ENCODE data around the gene ZNF343.
"Not testable (repeated sequence)": the region's sequence is repeated elsewhere in the genome, so short reads cannot be mapped to it uniquely, and the experiment has no call there.

Gene ZNF343

GRCh38 chr20:2535711-2536559 is 27.2 kb upstream of the ZNF343 start:
- Histone ChIP-seq H3K27me3 (replicated peaks) (peaks cover 2% of the 10 kb centered on the region), H3K27ac (no peak overlapping the region), H3K4me3 (ENCODE audit: low read depth, low read length) (no peak overlapping the region), H3K36me3 (replicated peaks) (no peaks in the 10 kb centered on the region)
- TF ChIP-seq, protein P1, sequence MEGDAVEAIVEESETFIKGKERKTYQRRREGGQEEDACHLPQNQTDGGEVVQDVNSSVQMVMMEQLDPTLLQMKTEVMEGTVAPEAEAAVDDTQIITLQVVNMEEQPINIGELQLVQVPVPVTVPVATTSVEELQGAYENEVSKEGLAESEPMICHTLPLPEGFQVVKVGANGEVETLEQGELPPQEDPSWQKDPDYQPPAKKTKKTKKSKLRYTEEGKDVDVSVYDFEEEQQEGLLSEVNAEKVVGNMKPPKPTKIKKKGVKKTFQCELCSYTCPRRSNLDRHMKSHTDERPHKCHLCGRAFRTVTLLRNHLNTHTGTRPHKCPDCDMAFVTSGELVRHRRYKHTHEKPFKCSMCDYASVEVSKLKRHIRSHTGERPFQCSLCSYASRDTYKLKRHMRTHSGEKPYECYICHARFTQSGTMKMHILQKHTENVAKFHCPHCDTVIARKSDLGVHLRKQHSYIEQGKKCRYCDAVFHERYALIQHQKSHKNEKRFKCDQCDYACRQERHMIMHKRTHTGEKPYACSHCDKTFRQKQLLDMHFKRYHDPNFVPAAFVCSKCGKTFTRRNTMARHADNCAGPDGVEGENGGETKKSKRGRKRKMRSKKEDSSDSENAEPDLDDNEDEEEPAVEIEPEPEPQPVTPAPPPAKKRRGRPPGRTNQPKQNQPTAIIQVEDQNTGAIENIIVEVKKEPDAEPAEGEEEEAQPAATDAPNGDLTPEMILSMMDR (IDR thresholded peaks at IDR 0.05; ENCODE audit: low read depth, low read length, missing control alignments) = no peak
- DNase-seq = no peak
- in situ Hi-C loops (cut with HindIII; ENCODE audit: low pct_ligation_motif_present, low sequenced_read_pairs) = no loop called here

- in situ Hi-C loops (cut with HindIII; ENCODE audit: low pct_ligation_motif_present, low sequenced_read_pairs) = no loop called here
- Histone ChIP-seq H3K36me3 (replicated peaks) (no peaks in the 10 kb centered on the region), H3K27me3 (replicated peaks) (no peaks in the 10 kb centered on the region), H3K27ac (no peak overlapping the region), H3K4me3 (ENCODE audit: low read depth, low read length) (no peak overlapping the region)
- DNase-seq = no peak
- TF ChIP-seq, protein P1 (IDR thresholded peaks at IDR 0.05; ENCODE audit: low read depth, low read length, missing control alignments) = no peak
These were observed 24.4 kb upstream of the ZNF343 start for GRCh38 chr20:2533118-2533517.

DNA sequence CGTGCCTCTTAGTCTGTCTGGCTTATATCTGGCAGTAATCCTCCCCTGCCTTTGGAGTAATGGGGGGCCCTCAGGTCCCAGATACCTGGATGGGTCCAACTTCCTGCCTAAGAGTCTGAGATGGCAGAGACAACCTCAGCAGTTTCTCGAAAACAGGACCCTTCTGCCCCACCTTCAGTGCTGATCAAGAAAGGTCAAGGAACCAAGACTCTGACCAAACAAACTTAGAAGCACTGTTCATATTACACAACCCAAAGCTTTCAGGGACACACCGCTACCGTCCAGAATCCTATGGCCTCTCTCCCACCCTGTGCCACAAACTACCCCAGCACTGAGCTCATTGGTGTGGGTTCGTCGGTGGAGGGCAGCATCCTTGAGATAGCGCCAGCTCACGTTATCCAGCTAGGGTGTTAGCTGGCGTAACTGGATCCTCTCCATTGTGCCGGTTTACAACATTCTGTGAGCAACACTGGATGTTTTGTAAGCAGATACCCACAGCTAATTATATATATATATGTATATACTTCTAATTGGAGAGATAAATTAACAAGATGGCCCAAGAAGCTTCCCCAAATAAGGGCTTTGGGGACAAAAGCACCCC is 20.1 kb upstream of the ZNF343 start:
- in situ Hi-C loops (cut with HindIII; ENCODE audit: low pct_ligation_motif_present, low sequenced_read_pairs) = no loop called here
- no peak for DNase-seq
- TF ChIP-seq, protein P1 (IDR thresholded peaks at IDR 0.05; ENCODE audit: low read depth, low read length, missing control alignments) = no peak
- Histone ChIP-seq H3K36me3 (replicated peaks) (no peaks in the 10 kb centered on the region), H3K27ac (no peak overlapping the region), H3K4me3 (ENCODE audit: low read depth, low read length) (no peak overlapping the region), H3K27me3 (replicated peaks) (no peaks in the 10 kb centered on the region)

GRCh38 chr20:2527762-2528161 is 19.0 kb upstream of the ZNF343 start:
- Histone ChIP-seq H3K27ac (no peak overlapping the region), H3K27me3 (replicated peaks) (no peaks in the 10 kb centered on the region), H3K36me3 (replicated peaks) (no peaks in the 10 kb centered on the region), H3K4me3 (ENCODE audit: low read depth, low read length) (no peak overlapping the region)
- no peak for DNase-seq
- in situ Hi-C loops (cut with HindIII; ENCODE audit: low pct_ligation_motif_present, low sequenced_read_pairs) = no loop called here
- TF ChIP-seq, protein P1 (IDR thresholded peaks at IDR 0.05; ENCODE audit: low read depth, low read length, missing control alignments) = no peak

DNA sequence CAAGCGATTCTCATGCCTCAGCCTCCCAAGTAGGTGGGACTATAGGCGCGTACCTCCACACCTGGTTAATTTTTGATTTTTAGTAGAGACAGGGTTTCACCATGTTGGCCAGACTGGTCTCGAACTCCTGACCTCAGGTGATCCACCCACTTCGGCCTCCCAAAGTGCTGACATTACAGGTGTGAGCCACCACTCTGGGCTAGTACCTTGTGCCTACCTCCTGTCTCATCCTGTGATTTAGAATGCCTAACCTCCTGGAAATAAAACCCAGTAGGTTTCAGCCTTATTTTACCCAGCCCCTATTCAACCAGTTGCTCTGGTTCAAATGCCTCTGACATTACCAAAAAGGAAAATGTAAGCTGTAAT is 17.5 kb upstream of the ZNF343 start:
- H3K4me3 ChIP-seq (ENCODE audit: low read depth, low read length); in situ Hi-C loops (cut with HindIII; ENCODE audit: low pct_ligation_motif_present, low sequenced_read_pairs); H3K36me3 ChIP-seq (replicated peaks); H3K27me3 ChIP-seq (replicated peaks); DNase-seq; H3K27ac ChIP-seq: not testable (repeated sequence)

DNA sequence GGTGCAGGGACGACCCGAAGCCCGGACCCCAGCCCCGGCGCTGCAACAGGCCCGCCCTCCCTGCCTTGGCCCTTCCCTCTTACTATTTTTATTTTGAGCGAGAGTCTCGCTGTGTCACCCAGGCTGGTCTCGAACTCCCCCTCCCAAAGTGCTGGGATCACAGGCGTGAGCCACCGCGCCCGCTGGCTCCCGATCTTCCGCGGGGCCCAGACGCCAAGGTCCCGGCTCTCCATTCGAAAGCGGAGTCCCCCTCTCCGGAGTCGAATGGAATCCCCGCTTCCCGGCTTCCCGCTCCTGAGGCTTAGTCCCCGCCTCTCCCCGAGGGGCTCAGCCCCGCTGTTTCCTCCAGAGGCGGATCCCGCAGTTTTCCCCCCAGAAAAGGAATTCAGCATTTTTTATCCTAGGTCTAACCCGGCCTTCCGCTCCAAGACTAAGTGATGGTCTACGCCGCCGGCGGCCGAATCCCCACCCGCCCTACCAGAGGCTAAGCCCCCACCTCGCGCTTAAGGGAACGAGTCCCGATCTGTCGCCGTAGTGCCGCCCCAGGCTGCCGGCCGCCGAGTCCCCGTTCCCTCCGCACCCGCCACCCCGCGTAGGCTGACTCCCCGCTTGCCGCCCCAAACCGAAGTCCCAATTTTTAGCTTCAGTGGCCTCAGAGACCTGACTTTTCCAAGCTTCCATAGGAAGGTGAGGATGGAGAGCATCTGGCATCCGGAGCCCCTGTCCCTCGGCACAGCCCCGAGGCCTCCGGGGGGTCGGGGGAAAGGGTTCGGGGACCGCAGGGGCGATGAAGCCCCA is 16.2 kb upstream of the ZNF343 start:
- Histone ChIP-seq H3K36me3 (replicated peaks) (no peaks in the 10 kb centered on the region), H3K27me3 (replicated peaks) (no peaks in the 10 kb centered on the region), H3K27ac (peak overlapping the region; percentile 47), H3K4me3 (ENCODE audit: low read depth, low read length) (peak overlapping the region; percentile 80)
- TF ChIP-seq, protein P1 (IDR thresholded peaks at IDR 0.05; ENCODE audit: low read depth, low read length, missing control alignments) = no peak
- in situ Hi-C loops (cut with HindIII; ENCODE audit: low pct_ligation_motif_present, low sequenced_read_pairs) = no loop called here
- DNase-seq = no peak
